Esophagus squamous epithelium (tissue), 4 donors: Measurements from ENCODE around the gene STMN1.

ENCODE experiments used
- POLR2A ChIP-seq, 4 donors: fragments of 450-650 bp; IDR thresholded peaks; one replicate each; pipeline ENCODE4 v1.6.1; 2017; ENCODE audit warnings: antibody characterized with exemption in 4 of 4, mild to moderate bottlenecking in 4 of 4, moderate library complexity in 3 of 4
- TF ChIP-seq, protein P1 (sequence below), 6 experiments: fragments of 450-650 bp in 4 of 6; fragments of 200-600 bp in 2 of 6; sonication (generic) in 2 of 6; IDR thresholded peaks; one replicate each; pipeline ENCODE4 v1.5.1; 2016 to 2019; ENCODE audit warnings: antibody characterized with exemption in 6 of 6, mild to moderate bottlenecking in 4 of 6, moderate library complexity in 4 of 6

- TF ChIP-seq, protein P1, sequence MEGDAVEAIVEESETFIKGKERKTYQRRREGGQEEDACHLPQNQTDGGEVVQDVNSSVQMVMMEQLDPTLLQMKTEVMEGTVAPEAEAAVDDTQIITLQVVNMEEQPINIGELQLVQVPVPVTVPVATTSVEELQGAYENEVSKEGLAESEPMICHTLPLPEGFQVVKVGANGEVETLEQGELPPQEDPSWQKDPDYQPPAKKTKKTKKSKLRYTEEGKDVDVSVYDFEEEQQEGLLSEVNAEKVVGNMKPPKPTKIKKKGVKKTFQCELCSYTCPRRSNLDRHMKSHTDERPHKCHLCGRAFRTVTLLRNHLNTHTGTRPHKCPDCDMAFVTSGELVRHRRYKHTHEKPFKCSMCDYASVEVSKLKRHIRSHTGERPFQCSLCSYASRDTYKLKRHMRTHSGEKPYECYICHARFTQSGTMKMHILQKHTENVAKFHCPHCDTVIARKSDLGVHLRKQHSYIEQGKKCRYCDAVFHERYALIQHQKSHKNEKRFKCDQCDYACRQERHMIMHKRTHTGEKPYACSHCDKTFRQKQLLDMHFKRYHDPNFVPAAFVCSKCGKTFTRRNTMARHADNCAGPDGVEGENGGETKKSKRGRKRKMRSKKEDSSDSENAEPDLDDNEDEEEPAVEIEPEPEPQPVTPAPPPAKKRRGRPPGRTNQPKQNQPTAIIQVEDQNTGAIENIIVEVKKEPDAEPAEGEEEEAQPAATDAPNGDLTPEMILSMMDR (IDR thresholded peaks at IDR 0.05) = no peak
- TF ChIP-seq POLR2A (IDR thresholded peaks at IDR 0.05) = no peak
Observed at GRCh38 chr1:25916460-25916859, 10.2 kb upstream of the STMN1 start.
